ENCODE results near the gene SUCLG2. TPM values are rescaled to one million over a fixed set of nuclear protein-coding genes. Genes with fewer than 3 reads are reported as not detected.

Gene SUCLG2
- total and polyA plus RNA-seq, 10 of the 15 experiments (the other 5 are each of a cell fraction or from before 2014, with no cell fraction given): 17.8 to 50.9 (median 37.2) TPM

- TF ChIP-seq WRNIP1 (IDR thresholded peaks at IDR 0.05; ENCODE audit: borderline replicate concordance, low read depth, low read length) (no peak), POU2F2 (IDR thresholded peaks at IDR 0.05; ENCODE audit: borderline replicate concordance, low read depth, low read length) (no peak), STAT1 (conservative IDR thresholded peaks at IDR 0.05) (no peak), TBL1XR1 (IDR thresholded peaks at IDR 0.05; ENCODE audit: low read depth, low read length) (no peak), NFYA (IDR thresholded peaks at IDR 0.05; ENCODE audit: borderline replicate concordance, low read depth, low read length) (no peak), EED (IDR thresholded peaks at IDR 0.05; ENCODE audit: low read depth) (no peak), ETV6 (conservative IDR thresholded peaks at IDR 0.05 in 1 of 2, IDR thresholded peaks at IDR 0.05 in 1 of 2; ENCODE audit: borderline replicate concordance in 1 of 2, low read depth in 1 of 2) (no peak), MTA3 (IDR thresholded peaks at IDR 0.05; ENCODE audit: borderline replicate concordance, low read length) (no peak), TCF7 (IDR thresholded peaks at IDR 0.05; ENCODE audit: borderline replicate concordance) (no peak), BCL3 (IDR thresholded peaks at IDR 0.05; ENCODE audit: borderline replicate concordance, insufficient read depth, low read depth, low read length, poor library complexity, severe bottlenecking) (no peak), KLF5 (IDR thresholded peaks at IDR 0.05; ENCODE audit: partially characterized antibody) (no peak), SKIL (IDR thresholded peaks at IDR 0.05; ENCODE audit: low read depth, poor library complexity, severe bottlenecking) (no peak), HDAC6 (IDR thresholded peaks at IDR 0.05; ENCODE audit: unreplicated experiment) (no peak), SMC3 (IDR thresholded peaks at IDR 0.05; ENCODE audit: borderline replicate concordance, low read length) (no peak), IKZF1 (conservative IDR thresholded peaks at IDR 0.05) (peak; percentile 20; the same call in 1 of the 2 replicates), MTA2 (IDR thresholded peaks at IDR 0.05; ENCODE audit: low read depth) (peak; percentile 48; the same call in 1 of the 2 replicates), TCF12 (IDR thresholded peaks at IDR 0.05; ENCODE audit: low read depth, low read length) (no peak), SRF (IDR thresholded peaks at IDR 0.05; ENCODE audit: low read depth in 2 of 2, low read length in 2 of 2) (no peak), GATAD2B (conservative IDR thresholded peaks at IDR 0.05; ENCODE audit: low read depth) (no peak), MYC (IDR thresholded peaks at IDR 0.05; ENCODE audit: insufficient read depth, insufficient read length, insufficient replicate concordance, low read length, severe bottlenecking) (no peak)
- TF ChIP-seq, protein P1, sequence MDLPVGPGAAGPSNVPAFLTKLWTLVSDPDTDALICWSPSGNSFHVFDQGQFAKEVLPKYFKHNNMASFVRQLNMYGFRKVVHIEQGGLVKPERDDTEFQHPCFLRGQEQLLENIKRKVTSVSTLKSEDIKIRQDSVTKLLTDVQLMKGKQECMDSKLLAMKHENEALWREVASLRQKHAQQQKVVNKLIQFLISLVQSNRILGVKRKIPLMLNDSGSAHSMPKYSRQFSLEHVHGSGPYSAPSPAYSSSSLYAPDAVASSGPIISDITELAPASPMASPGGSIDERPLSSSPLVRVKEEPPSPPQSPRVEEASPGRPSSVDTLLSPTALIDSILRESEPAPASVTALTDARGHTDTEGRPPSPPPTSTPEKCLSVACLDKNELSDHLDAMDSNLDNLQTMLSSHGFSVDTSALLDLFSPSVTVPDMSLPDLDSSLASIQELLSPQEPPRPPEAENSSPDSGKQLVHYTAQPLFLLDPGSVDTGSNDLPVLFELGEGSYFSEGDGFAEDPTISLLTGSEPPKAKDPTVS (IDR thresholded peaks at IDR 0.05; ENCODE audit: low read depth, low read length): no peak
- TF ChIP-seq, protein P2, sequence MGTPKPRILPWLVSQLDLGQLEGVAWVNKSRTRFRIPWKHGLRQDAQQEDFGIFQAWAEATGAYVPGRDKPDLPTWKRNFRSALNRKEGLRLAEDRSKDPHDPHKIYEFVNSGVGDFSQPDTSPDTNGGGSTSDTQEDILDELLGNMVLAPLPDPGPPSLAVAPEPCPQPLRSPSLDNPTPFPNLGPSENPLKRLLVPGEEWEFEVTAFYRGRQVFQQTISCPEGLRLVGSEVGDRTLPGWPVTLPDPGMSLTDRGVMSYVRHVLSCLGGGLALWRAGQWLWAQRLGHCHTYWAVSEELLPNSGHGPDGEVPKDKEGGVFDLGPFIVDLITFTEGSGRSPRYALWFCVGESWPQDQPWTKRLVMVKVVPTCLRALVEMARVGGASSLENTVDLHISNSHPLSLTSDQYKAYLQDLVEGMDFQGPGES (IDR thresholded peaks at IDR 0.05): no peak
- TF ChIP-seq, protein P3, sequence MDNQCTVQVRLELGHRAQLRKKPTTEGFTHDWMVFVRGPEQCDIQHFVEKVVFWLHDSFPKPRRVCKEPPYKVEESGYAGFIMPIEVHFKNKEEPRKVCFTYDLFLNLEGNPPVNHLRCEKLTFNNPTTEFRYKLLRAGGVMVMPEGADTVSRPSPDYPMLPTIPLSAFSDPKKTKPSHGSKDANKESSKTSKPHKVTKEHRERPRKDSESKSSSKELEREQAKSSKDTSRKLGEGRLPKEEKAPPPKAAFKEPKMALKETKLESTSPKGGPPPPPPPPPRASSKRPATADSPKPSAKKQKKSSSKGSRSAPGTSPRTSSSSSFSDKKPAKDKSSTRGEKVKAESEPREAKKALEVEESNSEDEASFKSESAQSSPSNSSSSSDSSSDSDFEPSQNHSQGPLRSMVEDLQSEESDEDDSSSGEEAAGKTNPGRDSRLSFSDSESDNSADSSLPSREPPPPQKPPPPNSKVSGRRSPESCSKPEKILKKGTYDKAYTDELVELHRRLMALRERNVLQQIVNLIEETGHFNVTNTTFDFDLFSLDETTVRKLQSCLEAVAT (IDR thresholded peaks at IDR 0.05): no peak
Measured at GRCh38 chr3:67678665-67679064, 24.3 kb upstream of the SUCLG2 start (continued).
